Fibroblast of villous mesenchyme (primary cell): Measurements from ENCODE around the gene OR6N1. TPM values are rescaled to one million over a fixed set of nuclear protein-coding genes. Genes with fewer than 3 reads are reported as not detected.

Experiments
- DNase-seq: peaks from one replicate; pipeline ENCODE4 v3.0.0-alpha.2; 2010; ENCODE audit warnings: low read depth
- H3K4me3 ChIP-seq: 2 replicates; pipeline ENCODE4 v1.5.1; 2011; ENCODE audit warnings: low read depth, mild to moderate bottlenecking, low read length
- CTCF ChIP-seq: IDR thresholded peaks from 2 replicates; pipeline ENCODE4 v1.5.1; 2012; ENCODE audit warnings: low read depth, mild to moderate bottlenecking, low read length; ENCODE audit not compliant: insufficient read depth
- total RNA-seq: library from RNA; depleted of rRNA; stranded (reverse); fragments of >200 nt; gene quantifications from 2 replicates; pipeline ENCODE4 v1.2.3, GENCODE V29; 2012

The OR6N1 gene
- not detected in 2 replicates for total RNA-seq

- no peak within 1 kb of the TSS for H3K4me3 ChIP-seq
- no peak for DNase-seq
- TF ChIP-seq CTCF, result no peak
These were observed at the start of gene OR6N1 for GRCh38 chr1:158771950-158772866. OR6N1 (minus strand) TSS chr1:158772195; CDS start chr1:158766682, 5,513 bp downstream.

GRCh38 chr1:158821723-158822122, 49.7 kb upstream of the OR6N1 start:
- TF ChIP-seq CTCF, result no peak
- DNase-seq, result no peak
- no peak overlapping the region for H3K4me3 ChIP-seq

- peak; percentile 85 for DNase-seq
- H3K4me3 ChIP-seq, result no peak overlapping the region
- no peak for TF ChIP-seq CTCF
These were observed 47.8 kb upstream of the OR6N1 start for GRCh38 chr1:158819461-158820443.

GRCh38 chr1:158818975-158819431, 47.0 kb upstream of the OR6N1 start:
- H3K4me3 ChIP-seq, result no peak overlapping the region
- peak; percentile 19 for DNase-seq
- TF ChIP-seq CTCF, result no peak

GRCh38 chr1:158818560-158818959, 46.6 kb upstream of the OR6N1 start:
- no peak overlapping the region for H3K4me3 ChIP-seq
- TF ChIP-seq CTCF, result no peak
- no peak for DNase-seq

- H3K4me3 ChIP-seq, result no peak overlapping the region
- DNase-seq, result no peak
- no peak for TF ChIP-seq CTCF
These were observed 43.0 kb upstream of the OR6N1 start for GRCh38 chr1:158814970-158815369.
